ENCODE measurements around the gene NLK.

GRCh38 chr17:28196636-28197035, 154.2 kb downstream of the NLK start:
- TF ChIP-seq CTCF (conservative IDR thresholded peaks at IDR 0.05; ENCODE audit: low read length) = no peak
- no peak for TF ChIP-seq EZH2phosphoT487 (IDR thresholded peaks at IDR 0.05; ENCODE audit: borderline replicate concordance)

All from Loucy (cell line).